ENCODE measurements around the gene FAM107B. TPM values are rescaled to one million over a fixed set of nuclear protein-coding genes. Genes with fewer than 3 reads are reported as not detected.
A peak's percentile ranks its signal among the peaks of the same experiment; 100 is the strongest.

The FAM107B gene
- total RNA-seq, 4 donors from 2014 or later, result 24.1 to 69.7 (median 43.2) TPM

DNA sequence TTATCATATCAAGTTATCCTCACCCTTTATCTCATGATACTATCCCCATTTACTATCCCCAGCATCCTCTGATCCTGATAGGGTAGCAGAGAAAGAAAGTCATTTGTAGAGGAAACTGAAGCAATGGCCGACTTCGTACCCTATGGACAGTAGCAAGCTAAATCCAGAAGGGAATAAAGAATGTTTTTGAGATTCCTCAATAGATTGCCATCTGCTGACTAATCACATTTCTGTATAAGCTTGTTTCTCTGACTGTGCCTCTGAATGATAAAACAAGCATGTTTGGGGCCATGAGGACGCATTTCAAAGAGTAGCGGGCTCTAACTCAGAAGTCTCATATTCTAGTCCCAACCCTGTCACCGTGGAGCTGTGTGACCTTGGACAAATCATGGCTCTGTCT lies 13.2 kb upstream of the FAM107B start:
- Histone ChIP-seq H3K4me3 (no peak overlapping the region), H3K4me1 (no peaks in the 10 kb centered on the region), H3K27me3 (no peaks in the 10 kb centered on the region), H3K36me3 (no peaks in the 10 kb centered on the region), H3K27ac (no peak overlapping the region), H3K9me3 (no peaks in the 10 kb centered on the region)
- TF ChIP-seq, protein P1, sequence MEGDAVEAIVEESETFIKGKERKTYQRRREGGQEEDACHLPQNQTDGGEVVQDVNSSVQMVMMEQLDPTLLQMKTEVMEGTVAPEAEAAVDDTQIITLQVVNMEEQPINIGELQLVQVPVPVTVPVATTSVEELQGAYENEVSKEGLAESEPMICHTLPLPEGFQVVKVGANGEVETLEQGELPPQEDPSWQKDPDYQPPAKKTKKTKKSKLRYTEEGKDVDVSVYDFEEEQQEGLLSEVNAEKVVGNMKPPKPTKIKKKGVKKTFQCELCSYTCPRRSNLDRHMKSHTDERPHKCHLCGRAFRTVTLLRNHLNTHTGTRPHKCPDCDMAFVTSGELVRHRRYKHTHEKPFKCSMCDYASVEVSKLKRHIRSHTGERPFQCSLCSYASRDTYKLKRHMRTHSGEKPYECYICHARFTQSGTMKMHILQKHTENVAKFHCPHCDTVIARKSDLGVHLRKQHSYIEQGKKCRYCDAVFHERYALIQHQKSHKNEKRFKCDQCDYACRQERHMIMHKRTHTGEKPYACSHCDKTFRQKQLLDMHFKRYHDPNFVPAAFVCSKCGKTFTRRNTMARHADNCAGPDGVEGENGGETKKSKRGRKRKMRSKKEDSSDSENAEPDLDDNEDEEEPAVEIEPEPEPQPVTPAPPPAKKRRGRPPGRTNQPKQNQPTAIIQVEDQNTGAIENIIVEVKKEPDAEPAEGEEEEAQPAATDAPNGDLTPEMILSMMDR (IDR thresholded peaks at IDR 0.05), result no peak
- TF ChIP-seq POLR2A (IDR thresholded peaks at IDR 0.05), result no peak
- no peak for DNase-seq
- intact Hi-C loops (cut with DNase I; ENCODE audit: low total_unique reads), result no loop called here

DNA sequence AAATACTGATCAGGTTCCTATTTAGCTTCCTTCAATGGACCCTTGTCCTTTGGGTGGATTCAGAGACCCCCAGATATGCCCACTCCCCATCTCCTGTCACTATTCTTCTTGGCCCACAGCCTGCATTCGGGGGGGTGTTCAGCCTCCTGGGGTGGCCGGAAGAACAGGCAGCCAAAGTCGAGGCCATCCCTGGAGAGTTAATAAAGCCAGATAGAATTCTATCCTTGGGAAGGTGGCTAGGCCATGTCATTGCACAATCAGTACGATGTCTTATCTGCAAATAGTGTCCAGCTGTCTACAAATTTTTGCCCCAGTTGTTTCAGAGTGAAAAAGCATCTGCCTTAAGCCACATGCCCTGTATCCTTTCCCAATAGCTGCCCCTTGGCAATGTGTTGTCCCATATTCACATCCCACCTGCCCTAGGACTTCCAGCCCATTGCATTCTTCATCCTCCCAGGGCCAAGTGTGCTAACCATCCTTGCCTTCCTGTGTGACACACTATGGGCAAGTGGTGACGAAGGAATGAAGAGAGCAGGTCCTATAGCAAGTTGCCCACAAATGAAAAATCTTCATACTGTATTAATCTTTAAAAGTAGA lies 9.9 kb upstream of the FAM107B start:
- intact Hi-C loops (cut with DNase I; ENCODE audit: low total_unique reads), result no loop called here
- Histone ChIP-seq H3K27me3 (no peaks in the 10 kb centered on the region), H3K9me3 (no peaks in the 10 kb centered on the region), H3K27ac (no peak overlapping the region), H3K36me3 (no peaks in the 10 kb centered on the region), H3K4me3 (no peak overlapping the region), H3K4me1 (no peaks in the 10 kb centered on the region)
- DNase-seq, result no peak
- no peak for TF ChIP-seq POLR2A (IDR thresholded peaks at IDR 0.05)
- TF ChIP-seq, protein P1 (IDR thresholded peaks at IDR 0.05), result no peak

DNA sequence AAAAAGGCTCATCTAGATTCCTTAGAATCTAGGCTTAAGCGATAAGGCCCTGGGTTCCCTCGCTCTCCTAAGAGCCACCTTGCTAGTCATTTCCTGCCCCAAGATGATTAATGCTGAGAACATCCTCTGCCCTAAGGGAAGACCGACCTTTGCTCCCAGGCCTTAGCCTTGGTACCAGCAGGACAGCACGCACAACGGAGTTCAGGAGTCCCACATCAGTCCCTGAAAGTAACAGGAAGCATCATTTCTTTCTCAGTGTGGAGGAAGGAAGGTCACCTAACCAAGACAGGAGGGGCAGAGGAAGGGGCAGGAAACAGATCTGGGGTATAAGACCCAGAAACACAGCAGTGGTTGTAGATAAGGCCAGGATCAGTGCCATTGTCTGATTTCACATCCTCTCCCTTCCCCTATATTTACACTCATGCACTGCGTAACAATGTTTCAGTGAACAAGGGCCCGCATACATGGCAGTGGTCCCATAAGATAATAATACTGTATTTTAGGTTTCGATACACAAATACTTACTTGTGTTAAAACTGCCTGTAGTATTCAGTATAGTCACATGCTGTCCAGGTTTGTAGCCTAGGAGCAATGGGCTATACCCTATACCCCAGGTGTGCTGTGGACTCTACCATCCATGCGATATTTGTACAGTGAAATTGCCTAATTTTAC lies 8.1 kb upstream of the FAM107B start:
- Histone ChIP-seq H3K27ac (no peak overlapping the region), H3K27me3 (no peaks in the 10 kb centered on the region), H3K4me3 (no peak overlapping the region), H3K36me3 (no peaks in the 10 kb centered on the region), H3K9me3 (no peaks in the 10 kb centered on the region), H3K4me1 (no peaks in the 10 kb centered on the region)
- intact Hi-C loops (cut with DNase I; ENCODE audit: low total_unique reads), result no loop called here
- no peak for TF ChIP-seq POLR2A (IDR thresholded peaks at IDR 0.05)
- TF ChIP-seq, protein P1 (IDR thresholded peaks at IDR 0.05), result no peak
- peak in 1 of 2 donors; percentile 49 for DNase-seq

DNA sequence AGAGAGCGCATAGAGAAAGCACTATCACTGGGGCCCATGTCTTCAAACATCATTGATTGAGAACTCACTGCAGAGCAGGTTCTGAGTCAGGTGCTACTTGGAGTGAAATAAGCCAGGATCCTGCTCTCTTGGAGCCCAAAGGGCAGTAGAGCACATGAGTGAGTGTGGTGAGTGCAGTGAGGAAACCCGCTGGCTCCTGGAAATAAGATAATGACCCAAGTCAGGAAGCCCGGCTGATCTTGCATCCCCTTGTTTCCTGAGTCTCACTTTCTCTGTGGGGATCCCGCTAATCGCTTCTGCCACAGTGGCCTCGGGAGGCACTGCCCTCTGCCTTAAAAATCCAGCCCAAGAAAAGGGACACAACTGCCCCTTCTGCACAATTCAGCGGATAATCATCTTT lies 7.1 kb upstream of the FAM107B start:
- intact Hi-C loops (cut with DNase I; ENCODE audit: low total_unique reads), result no loop called here
- Histone ChIP-seq H3K27ac (no peak overlapping the region), H3K4me3 (no peak overlapping the region), H3K36me3 (no peaks in the 10 kb centered on the region), H3K9me3 (no peaks in the 10 kb centered on the region), H3K4me1 (no peaks in the 10 kb centered on the region), H3K27me3 (no peaks in the 10 kb centered on the region)
- no peak for DNase-seq
- TF ChIP-seq, protein P1 (IDR thresholded peaks at IDR 0.05), result no peak
- no peak for TF ChIP-seq POLR2A (IDR thresholded peaks at IDR 0.05)

DNA sequence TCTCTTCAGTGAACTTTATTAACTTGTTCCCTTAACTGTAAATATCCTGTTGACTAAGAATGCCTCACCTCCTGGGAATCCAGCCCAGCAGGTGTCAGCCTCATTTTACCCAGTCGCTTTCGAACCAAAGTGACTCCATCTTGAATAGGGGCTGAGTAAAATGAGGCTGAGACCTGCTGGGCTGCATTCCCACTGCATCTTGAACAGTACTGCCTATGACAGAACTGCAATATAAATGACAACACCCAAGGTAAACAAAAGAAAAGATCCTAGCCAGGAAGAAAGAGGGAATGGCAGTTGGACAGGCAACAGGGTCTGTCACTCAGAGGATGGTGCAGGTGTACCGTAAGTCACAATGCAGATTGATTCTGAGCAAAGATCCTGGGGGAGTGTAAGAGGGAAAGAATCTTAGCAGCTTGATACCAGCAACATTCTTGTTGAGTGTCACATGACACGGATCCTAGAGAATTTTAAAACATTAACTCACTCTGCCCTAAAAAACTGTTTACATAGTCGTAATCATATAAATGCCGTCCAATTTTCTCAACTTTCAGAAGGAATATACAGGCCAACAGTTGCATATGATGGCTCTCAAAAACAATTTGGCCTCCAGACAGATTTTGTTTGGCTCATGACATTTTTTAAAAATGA lies 4.4 kb upstream of the FAM107B start:
- H3K4me1 ChIP-seq, result no peaks in the 10 kb centered on the region
- H3K4me3 ChIP-seq, result no peak overlapping the region
- no peaks in the 10 kb centered on the region for H3K9me3 ChIP-seq
- DNase-seq, result no peak
- no peaks in the 10 kb centered on the region for H3K27me3 ChIP-seq
- H3K36me3 ChIP-seq, result no peaks in the 10 kb centered on the region
- TF ChIP-seq, protein P1 (IDR thresholded peaks at IDR 0.05), result no peak
- no peak for TF ChIP-seq POLR2A (IDR thresholded peaks at IDR 0.05)
- no peak overlapping the region for H3K27ac ChIP-seq
- intact Hi-C loops (cut with DNase I; ENCODE audit: low total_unique reads), result no loop called here

Measured in uterus (tissue), 4 donors.